ENCODE results near the gene ERAL1. TPM values are rescaled to one million over a fixed set of nuclear protein-coding genes. Genes with fewer than 3 reads are reported as not detected.
"Not testable (repeated sequence)": the region's sequence is repeated elsewhere in the genome, so short reads cannot be mapped to it uniquely, and the experiment has no call there.

The ERAL1 gene
- 10 to 100 TPM; 72.3 to 76.4 TPM for total RNA-seq

DNA sequence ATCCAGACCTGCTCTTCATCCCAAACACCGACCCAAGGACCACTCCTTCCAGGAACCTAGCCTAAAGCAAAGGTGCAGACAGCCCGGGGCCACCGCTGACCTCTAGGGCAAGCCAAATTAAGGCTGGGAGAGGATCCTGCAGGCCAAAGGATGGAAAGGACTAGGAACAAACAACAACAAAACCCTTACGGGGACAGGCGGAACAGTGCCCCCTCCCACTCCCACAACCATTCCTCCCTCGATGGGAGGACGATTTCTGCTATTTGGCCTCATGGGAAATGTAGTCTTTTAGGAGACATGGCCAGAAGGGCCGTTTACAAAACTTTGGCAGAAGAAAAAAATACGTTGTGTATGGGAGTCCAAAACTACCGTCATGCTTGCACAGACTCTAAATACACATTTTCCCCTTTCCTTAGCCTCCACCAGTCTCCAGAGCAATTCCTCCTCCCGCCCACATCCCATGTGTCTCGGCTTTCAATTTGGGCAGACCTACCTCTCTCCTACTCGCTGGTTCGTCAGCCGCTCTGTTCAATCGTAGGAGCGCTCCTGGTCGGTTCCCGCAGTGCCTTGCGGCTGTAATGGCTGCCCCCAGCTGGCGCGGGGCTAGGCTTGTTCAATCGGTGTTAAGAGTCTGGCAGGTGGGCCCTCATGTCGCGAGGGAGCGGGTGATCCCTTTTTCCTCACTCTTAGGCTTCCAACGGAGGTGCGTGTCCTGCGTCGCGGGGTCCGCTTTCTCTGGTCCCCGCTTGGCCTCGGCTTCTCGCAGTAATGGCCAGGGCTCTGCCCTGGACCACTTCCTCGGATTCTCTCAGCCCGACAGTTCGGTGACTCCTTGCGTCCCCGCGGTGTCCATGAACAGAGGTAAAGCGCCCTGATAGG lies at the start of gene ERAL1:
Gene ERAL1 (plus strand): TSS at position 560 of the 879 bp plus-strand sequence. CDS start 19 bp downstream, at position 579.
- CTCF ChIA-PET: interaction anchor here (0.9 kb wide), 1 partner anchor 12 kb away, joined by 5 read pairs; the partner anchor contains the start of gene FAM222B
- POLR2A ChIA-PET: no interaction called here

DNA sequence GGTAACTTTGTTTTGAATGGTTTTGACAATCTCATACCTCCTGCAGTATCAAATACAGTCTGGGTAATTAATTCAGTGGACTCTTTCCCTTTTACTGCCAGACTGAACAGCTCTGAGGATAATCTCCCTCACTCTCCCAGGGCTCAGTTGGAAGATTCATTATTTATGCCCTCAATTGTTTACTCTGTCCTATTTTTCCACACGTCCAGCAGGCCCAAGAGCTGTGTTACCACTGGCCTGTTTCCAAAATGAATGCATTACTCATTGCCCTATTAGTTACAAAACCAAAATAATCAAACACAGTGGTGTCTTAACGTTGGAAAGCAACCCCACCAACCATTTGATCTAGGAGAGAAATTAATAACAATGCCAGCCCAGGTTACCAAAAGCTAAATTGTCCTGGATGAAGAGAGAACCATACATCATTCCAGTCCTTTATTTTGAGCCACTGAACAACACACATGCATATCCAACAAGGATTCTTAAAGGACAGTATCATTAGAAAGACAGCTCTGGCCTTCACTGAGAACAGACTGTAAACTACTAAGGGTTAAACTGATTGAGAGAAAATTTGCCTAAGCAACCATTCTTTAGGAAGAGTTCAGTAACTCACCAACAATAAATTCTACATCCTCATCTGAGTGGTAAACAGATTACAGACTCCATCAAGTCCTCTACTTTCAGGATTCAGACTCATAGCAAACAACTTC lies 46.7 kb upstream of the ERAL1 start:
- POLR2A ChIA-PET: interaction anchor here (0.9 kb wide), 1 partner anchor 34 kb away, joined by 3 read pairs; the partner anchor contains the start of gene FAM222B
- CTCF ChIA-PET: interaction anchor here (1.0 to 5.7 kb wide), 2 partner anchors 44 to 58 kb away, joined by 3 to 21 read pairs; no protein-coding TSS in a partner anchor

DNA sequence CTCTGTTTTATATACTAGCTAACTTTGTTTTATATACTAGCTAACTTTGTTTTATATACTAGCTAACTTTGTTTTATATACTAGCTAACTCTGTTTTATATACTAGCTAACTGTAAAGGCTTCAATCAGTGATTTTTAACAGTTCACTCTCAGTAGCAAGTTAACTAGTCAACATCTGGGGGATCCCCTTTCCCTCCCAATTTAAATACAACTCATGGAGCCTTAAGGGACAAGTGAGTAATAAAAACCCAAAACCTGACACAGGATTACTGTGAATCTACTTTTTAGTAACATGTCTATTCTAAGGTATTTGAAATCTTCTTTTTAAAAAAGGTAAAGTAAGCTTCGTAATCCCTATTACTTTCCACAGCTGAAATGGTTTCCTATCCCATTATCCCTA lies 44.4 kb upstream of the ERAL1 start:
- ChIA-PET CTCF (interaction anchor here (0.9 to 5.7 kb wide), 4 partner anchors 47 to 211 kb away, joined by 3 to 21 read pairs (median 4); partner anchors contain the start of gene SPAG5), POLR2A (interaction anchor here (0.7 to 1.8 kb wide), 5 partner anchors 25 to 141 kb away, joined by 3 to 9 read pairs (median 4); partner anchors contain the start of genes PHF12 and RPL23A)

DNA sequence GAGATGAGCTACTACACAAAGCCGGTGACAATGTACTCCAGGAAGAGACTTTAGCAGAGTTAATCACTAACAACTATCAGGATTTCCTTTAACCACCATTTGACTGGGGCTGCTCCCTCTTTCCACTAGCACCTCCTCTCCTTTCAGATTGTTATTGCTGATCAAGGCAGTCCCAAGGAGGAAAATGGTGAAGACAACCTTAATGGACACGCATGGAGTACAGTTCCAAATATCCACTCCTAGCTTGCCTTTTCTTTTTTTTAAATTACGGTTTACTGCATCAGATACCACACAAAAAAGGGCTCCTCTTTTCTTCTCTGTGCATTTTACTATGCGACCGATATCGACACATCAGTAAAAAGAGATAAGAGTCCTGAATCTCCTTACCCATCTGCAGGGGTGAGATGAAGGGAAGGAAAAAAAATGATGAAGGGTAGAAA lies 43.1 kb upstream of the ERAL1 start:
- ChIA-PET POLR2A (interaction anchor here (0.8 to 1.8 kb wide), 6 partner anchors 30 to 139 kb away, joined by 3 to 9 read pairs (median 3); partner anchors contain the start of gene RPL23A), CTCF (interaction anchor here (1.0 to 5.7 kb wide), 4 partner anchors 48 to 138 kb away, joined by 3 to 21 read pairs (median 4); no protein-coding TSS in a partner anchor)

DNA sequence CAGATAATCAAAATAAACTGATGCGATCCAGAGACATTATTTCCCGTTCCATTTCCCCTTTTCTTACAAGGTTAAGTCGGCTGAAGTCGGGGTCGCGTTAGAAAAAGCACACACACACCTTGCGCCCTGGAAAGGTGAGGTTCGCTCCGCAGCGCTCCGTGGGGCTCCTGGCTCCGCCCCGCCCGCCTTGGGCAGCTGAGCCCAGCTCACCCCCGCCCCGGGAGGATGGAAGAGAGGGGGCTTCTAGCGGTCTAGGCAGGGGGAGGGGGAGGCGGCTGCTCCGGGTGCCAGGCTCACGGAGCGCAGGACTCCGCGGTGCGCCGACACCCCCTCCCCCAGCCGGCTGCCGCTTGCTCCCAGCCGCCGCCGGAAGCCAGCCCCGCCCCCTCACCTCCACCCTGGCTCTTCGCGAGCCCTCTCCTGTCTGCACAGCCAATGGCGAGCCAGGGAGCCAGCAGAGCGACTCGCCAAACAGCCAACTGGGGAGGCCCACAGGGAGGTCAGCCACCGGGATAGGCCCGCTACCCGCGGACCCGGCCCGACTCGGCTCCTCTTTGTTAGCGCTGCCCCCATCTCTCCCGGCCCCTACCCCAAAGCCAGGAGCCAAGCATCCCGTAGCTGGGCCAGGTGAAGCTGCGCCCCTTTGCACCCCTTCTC lies 42.6 kb upstream of the ERAL1 start:
- ChIA-PET CTCF (interaction anchor here (0.5 to 5.7 kb wide), 5 partner anchors 48 to 137 kb away, joined by 3 to 21 read pairs (median 3); no protein-coding TSS in a partner anchor), POLR2A (interaction anchor here (0.8 to 1.8 kb wide), 4 partner anchors 67 to 138 kb away, joined by 3 to 9 read pairs (median 3); partner anchors contain the start of gene RPL23A)

DNA sequence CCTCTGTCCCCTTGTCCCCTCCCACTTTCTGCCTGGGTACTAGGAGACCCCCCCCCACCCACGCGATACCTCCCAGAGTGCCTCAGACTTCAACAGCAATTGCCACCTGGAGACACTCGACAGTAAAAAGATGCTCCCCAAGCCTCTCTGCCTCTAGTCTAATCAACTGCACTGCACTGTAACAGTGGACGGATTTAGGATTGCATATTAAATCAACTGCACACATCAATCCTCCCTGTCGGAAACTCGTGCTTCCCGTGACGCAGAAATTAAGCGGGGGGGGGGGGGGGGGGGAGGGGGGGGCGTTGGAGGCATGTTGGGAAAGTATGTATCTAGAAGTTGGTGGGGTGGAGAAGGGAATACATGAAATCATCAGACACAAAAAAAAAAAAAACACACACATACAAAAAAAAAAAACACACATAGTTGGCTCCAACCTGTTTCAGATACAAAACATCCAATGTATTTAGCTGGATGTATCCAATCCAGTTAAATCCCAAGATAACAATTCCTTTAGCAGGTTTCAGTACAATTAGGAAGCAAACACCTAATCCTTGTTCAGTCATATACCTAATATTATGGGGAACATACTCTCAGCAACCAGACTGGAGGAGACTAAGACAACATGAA lies 42.0 kb upstream of the ERAL1 start:
- ChIA-PET CTCF (interaction anchor here (0.5 to 5.7 kb wide), 4 partner anchors 49 to 132 kb away, joined by 3 to 21 read pairs (median 4); no protein-coding TSS in a partner anchor), POLR2A (interaction anchor here (0.6 kb wide), 1 partner anchor 80 kb away, joined by 3 read pairs; no protein-coding TSS in a partner anchor)

DNA sequence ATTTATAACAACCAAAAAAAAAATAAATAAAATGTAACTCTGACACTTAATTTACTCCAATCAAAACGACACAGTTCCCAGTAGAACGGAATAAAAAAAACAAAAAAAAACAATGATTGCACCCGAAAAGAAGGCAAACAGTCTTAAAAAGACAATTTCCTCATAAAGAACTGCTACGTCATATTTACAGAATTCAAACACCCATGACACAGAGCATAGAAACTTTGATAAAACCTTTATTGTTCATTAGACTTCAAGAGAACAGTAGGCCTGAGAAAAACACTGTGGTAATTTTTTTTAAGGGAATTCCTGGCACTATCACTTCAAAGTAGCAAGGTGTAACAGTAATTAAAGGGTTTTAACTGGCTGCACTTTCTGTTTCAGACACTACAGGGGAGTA lies 38.3 kb upstream of the ERAL1 start:
- CTCF ChIA-PET: no interaction called here
- POLR2A ChIA-PET: no interaction called here

DNA sequence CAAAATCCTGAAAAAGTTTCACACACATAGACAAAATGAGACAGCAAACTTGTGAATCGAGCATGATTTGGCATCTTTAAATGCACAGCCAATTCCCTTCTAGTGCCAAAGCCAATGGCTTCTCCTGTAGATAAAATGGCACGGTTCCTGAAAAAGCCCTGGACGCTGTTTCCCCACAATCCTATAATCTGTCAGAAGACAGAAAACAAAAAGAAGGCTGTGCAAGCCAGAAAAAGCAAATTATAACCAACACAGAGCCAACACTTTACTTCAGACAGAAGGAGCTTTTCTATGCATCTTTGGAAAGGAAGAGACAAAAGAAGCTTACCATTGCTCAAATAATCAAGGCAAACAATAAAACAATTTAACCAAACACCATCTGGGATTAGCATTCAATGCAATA lies 36.0 kb upstream of the ERAL1 start:
- ChIA-PET CTCF (interaction anchor here (1.0 to 1.6 kb wide), 2 partner anchors 23 to 55 kb away, joined by 3 to 5 read pairs; no protein-coding TSS in a partner anchor), POLR2A (no interaction called here)

DNA sequence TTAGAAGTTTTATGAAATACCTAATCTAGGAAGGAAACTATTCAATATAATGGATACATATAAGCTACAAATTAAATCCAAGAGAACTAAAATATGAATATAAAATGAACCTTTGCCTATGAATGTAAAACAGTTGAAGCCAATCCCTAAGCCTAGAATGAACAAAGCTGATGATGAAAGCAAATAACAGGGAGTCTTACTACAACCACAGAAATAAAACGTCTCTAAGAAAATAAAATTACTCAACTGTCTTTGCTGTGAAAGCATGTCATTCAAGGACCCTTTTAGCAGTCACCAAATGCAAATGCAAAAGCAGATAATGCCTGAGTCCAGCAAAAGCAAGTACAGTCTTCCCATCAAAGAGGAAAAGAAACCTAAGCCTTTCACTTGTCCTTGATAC lies 35.2 kb upstream of the ERAL1 start:
- POLR2A ChIA-PET: no interaction called here
- CTCF ChIA-PET: no interaction called here

DNA sequence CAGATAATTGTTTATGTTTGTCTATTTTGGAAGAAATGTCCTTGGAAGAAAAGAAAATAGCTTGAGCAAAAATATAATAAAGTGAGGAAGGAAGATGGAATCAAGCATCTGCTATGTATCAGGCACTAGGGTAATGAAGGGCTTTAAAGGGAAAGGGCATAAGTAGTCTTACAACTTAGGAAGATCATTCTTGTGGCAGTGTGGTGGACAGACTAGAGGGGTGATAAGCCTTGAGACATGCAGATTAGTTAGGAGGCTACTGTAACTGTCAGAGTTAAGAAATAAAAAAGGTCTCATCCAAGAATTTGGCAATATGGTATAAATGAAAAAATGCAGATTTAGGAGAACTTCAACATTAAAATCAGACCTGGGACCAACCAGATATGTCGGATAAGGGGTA lies 27.1 kb upstream of the ERAL1 start:
- ChIA-PET POLR2A (no interaction called here), CTCF (interaction anchor here (1.2 to 1.9 kb wide), 3 partner anchors 17 to 76 kb away, joined by 3 to 4 read pairs (median 3); no protein-coding TSS in a partner anchor)

DNA sequence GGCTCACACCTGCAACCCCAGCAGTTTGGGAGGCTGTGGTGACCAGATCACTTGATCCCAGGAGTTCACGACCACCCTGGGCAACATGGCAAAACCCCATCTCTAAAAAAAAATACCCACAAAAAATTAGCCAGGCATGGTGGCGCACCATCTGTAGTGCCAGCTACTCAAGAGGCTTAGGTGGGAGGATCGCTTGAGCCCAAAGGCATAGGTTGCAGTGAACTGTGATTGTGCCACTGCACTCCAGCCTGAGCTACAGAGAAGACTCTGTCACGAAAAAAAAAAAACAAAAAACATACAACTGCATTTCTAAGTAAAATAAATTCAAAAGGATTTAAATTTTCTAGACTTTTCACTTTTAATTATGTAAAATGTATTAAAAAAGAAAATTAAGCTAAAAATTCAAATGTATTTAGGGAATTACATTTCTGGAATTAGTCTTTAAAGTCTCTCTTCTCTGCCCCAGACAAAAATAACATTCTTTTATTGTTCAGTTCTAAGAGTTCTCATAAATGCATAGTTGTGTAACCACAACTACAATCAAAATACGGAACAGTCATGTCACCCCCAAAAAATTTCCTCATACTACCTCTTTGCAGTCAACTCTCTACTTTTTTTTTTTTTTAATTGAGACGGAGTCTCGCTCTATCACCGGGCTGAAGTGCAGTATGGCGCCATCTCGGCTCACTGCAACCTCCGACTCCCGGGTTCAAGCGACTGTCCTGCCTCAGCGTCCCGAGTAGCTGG lies 26.3 kb upstream of the ERAL1 start:
- ChIA-PET POLR2A (no interaction called here), CTCF (interaction anchor here (1.1 kb wide), 1 partner anchor 30 kb away, joined by 3 read pairs; no protein-coding TSS in a partner anchor)

DNA sequence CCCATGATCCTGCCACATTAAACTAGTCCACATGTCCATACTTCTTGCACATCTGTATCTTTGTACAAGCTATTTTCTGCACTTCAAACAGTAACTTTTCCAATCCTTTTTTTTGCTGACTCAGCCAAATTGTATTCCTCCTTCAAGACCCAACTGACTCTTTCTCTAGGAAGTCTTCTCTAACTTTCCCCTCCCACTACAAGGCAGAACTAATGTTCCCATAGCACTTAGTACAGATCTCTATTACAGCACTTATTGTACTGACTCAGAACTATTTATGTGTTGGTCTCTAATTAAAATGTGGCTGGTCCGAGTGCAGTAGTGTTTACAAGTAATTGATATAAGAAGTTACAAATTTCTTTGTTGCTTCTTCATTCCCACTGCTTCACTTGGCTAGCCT lies 20.4 kb upstream of the ERAL1 start:
- CTCF ChIA-PET: no interaction called here
- POLR2A ChIA-PET: no interaction called here

DNA sequence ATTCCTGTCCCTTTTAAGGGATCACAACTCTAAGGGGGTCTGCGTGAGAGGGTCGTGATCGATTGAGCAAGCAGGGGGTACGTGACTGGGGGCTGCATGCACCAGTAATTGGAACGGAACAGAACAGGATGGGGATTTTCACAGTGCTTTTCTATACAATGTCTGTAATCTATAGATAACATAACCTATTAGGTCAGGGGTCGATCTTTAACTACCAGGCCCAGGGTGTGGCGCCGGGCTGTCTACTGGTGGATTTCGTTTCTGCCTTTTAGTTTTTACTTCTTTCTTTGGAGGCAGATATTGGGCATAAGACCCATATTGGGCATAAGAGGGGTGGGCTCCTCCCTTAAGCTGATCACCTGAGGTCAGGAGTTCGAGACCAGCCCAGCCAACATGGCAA lies 18.3 kb upstream of the ERAL1 start:
- CTCF ChIA-PET, POLR2A ChIA-PET: not testable (repeated sequence)

DNA sequence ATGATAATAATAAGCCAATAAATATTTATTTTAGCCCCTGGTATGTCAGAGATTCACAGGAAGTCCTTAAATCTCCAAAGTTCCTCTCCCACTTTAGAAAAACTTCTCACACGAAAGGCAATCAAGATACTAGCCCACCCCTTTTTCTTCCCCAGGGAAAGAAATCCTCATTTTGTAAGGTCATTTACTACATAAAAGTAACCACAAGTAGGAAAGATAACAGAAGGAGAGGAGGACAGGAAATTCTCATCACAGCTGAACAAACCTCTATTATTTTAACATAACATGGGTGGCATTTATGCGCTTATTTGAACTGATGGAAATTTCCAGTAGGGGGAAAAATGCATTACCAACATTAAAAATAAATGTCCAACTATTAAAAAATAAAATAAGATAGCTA lies 15.6 kb upstream of the ERAL1 start:
- POLR2A ChIA-PET: no interaction called here
- CTCF ChIA-PET: interaction anchor here (1.2 kb wide), 1 partner anchor 13 kb away, joined by 3 read pairs; no protein-coding TSS in a partner anchor

DNA sequence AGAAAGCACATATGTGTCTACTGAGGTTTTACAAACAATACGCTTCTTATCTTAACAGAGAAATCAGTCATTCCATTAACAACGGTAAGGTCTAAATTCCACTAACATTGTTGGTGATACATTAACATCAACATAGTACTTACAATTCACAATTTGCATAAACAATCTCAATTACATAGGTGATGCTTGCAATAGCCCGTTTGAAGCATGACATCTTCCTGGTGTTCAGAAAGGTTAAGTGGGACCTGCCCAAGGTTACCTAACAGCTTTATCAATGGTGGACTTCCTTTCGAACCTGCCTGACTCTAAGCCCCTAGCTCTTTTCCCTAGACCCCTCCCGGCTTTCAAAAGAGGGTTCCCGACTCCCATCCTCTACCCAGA lies 12.9 kb upstream of the ERAL1 start:
- ChIA-PET CTCF (interaction anchor here (0.8 to 2.6 kb wide), 10 partner anchors 12 to 116 kb away, joined by 3 to 15 read pairs (median 4); partner anchors contain the start of genes FLOT2 and TLCD1), POLR2A (interaction anchor here (0.6 to 1.3 kb wide), 6 partner anchors 31 to 131 kb away, joined by 3 to 5 read pairs (median 4); partner anchors contain the start of genes FLOT2, PHF12 and PROCA1)

DNA sequence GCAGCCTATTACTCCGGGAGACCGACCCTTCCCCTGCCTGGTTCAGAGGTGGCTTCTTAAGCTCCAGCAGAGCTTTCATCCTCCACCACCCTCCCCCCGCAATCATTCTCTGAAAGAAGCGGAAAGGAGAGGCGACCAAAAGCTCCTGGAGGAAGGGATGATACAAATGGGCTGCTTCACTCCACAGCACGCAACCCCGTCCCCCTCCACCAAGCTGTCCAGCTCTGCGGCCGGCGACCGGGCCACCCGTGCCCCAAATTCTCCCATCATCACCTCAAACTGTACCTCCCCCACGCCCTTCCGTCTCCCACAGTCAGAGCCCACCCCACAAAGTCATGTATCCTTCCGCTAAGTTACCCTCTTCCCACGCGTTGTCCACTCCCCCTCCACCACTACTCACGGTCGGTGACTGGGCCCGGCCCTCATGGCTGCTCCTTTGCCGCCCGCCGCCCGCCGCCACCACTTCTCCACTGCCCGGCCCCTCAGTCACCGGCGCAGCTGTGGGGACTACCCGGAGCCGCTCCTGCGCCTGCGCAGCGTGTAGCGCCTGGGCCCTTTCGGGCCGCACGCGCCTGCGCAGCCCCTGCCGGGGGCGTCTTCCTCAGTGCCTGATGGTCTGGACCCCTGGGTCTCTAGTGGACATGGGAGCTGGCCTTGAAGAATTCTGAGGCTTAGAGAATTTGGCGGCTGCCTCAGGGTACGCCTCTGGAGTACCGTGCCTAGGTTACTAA lies 12.4 kb upstream of the ERAL1 start, which contains the start of gene FAM222B:
Gene FAM222B (minus strand): TSS at position 509 of the 731 bp plus-strand sequence. CDS start 76,123 bp downstream, outside the sequence.
- CTCF ChIA-PET: interaction anchor here (0.7 to 2.6 kb wide), 11 partner anchors 11 to 116 kb away, joined by 3 to 15 read pairs (median 4); partner anchors contain the start of genes FLOT2 and TLCD1
- POLR2A ChIA-PET: interaction anchor here (0.6 to 1.3 kb wide), 6 partner anchors 32 to 131 kb away, joined by 3 to 5 read pairs (median 4); partner anchors contain the start of genes FLOT2, PHF12 and PROCA1

DNA sequence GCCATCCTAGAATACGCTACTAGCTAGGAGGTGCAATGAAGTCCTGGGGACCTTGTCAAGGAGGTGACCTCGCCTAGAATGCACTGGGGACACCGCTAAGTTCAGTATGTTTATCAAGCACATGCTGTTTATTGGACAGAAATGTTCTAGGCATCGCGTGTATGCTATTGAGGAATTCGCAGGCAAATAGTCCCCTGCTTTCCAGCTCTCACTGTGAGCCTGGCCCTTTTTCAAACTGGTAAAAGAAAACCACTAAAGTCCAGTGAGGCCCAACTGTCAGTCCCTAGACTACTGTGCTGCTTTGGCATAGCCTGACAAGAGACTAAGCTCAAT lies 11.0 kb upstream of the ERAL1 start:
- ChIA-PET POLR2A (interaction anchor here (0.6 kb wide), 1 partner anchor 51 kb away, joined by 6 read pairs; no protein-coding TSS in a partner anchor), CTCF (interaction anchor here (1.0 to 1.4 kb wide), 2 partner anchors 15 to 42 kb away, joined by 3 read pairs; no protein-coding TSS in a partner anchor)

Measured in activated CD8-positive, alpha-beta memory T cell treated with anti-CD3 and anti-CD28 coated beads for 36 hours (primary cell).